Muscle of arm (tissue), 14 donors: ENCODE measurements around the gene PAK1. TPM values are rescaled to one million over a fixed set of nuclear protein-coding genes. Genes with fewer than 3 reads are reported as not detected.
"Not testable (repeated sequence)": the region's sequence is repeated elsewhere in the genome, so short reads cannot be mapped to it uniquely, and the experiment has no call there.

Experiments used
- DNase-seq: peaks from one replicate; pipeline ENCODE4 v3.0.0-alpha.2; 2013
- long read RNA-seq, 11 donors: transcript quantifications; one replicate each; lab custom pipeline, GENCODE V29; 2026
- polyA plus RNA-seq, 12 donors: library from polyadenylated mRNA; unstranded; fragments of 120-200 nt; gene quantifications; one replicate each; pipeline ENCODE4 v1.2.1, GENCODE V29; 2013; ENCODE audit not compliant: insufficient read length in 12 of 12

The PAK1 gene
- 100 to 1,000 TPM in 6 of 12 donors, 10 to 100 TPM in 5, not detected in 1; 65.3 to 136 (median 106) TPM for polyA plus RNA-seq
- long read RNA-seq, donor 1, transcript PAK1-202 (15 exons, 3,737 nt), result major isoform, 5 of 54 reads
- long read RNA-seq, donor 1, partial matches to known transcripts, result 46 of 54 reads
- long read RNA-seq, donor 1, other reads (novel, unspliced or antisense), result 0 of 54 reads
- long read RNA-seq, donor 2, partial matches to known transcripts, result 24 of 41 reads
- long read RNA-seq, donor 2, other reads (novel, unspliced or antisense), result 14 of 41 reads
- long read RNA-seq, donor 3, partial matches to known transcripts, result 5 of 15 reads
- long read RNA-seq, donor 3, other reads (novel, unspliced or antisense), result 6 of 15 reads
- long read RNA-seq, donor 4, partial matches to known transcripts, result 8 of 18 reads
- long read RNA-seq, donor 4, other reads (novel, unspliced or antisense), result 7 of 18 reads
- long read RNA-seq, donor 5, result 0 reads
- long read RNA-seq, donor 6, partial matches to known transcripts, result 0 of 2 reads
- long read RNA-seq, donor 6, other reads (novel, unspliced or antisense), result 0 of 2 reads
- long read RNA-seq, donor 7, partial matches to known transcripts, result 18 of 18 reads
- long read RNA-seq, donor 7, other reads (novel, unspliced or antisense), result 0 of 18 reads
- long read RNA-seq, donor 8, partial matches to known transcripts, result 20 of 34 reads
- long read RNA-seq, donor 8, other reads (novel, unspliced or antisense), result 11 of 34 reads
- long read RNA-seq, donor 9, partial matches to known transcripts, result 7 of 8 reads
- long read RNA-seq, donor 9, other reads (novel, unspliced or antisense), result 0 of 8 reads
- long read RNA-seq, donor 10, partial matches to known transcripts, result 15 of 30 reads
- long read RNA-seq, donor 10, other reads (novel, unspliced or antisense), result 12 of 30 reads
- long read RNA-seq, donor 11, partial matches to known transcripts, result 8 of 17 reads
- long read RNA-seq, donor 11, other reads (novel, unspliced or antisense), result 7 of 17 reads

DNA sequence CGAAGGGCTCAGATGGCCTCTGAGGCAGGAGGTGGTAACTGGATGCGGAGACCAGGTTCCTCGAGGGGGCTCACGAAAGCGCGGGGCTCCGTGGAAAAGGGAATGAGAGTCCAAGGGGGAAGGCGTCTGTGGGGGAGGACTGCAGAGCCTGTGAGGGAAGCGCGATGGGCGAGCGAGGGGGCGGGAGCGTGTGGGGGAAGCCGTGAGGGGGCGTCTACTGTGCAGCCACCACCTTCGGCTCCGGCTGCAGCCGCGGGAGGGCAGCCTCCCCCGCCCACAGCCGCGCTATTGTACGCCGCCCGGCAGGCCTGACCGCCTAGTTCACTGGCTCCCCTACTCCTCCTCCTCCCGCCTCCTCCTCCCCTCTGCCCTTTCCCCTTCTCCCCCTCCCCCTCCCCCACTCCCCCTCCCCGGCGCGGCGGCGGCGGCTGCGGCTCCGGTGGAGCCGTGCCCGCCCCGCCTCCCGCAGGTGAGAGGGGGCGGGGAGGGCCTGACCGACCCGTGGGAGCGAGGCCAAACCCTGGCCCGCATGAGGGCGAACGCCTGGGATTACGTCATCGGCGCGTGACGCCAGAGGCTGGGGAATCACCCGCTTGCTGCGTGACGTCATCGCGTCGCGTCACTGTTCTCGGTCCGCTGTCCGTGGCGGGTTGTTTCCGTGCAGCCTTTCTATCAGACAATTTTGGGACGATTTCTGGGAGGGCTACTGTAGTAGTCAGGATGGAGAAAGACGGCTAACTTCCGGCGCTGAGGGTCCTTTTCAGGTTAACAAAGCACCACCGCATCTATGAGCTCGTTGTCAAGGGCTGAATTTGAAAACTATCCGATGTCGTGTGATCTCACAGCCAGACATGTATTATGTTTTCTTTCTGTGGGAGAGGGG lies at the start of gene PAK1:
TSS of gene PAK1 (minus strand) at position 294 of the 883 bp plus-strand sequence. CDS start 81,574 bp downstream, outside the sequence.
- DNase-seq, result peak; percentile 85

DNA sequence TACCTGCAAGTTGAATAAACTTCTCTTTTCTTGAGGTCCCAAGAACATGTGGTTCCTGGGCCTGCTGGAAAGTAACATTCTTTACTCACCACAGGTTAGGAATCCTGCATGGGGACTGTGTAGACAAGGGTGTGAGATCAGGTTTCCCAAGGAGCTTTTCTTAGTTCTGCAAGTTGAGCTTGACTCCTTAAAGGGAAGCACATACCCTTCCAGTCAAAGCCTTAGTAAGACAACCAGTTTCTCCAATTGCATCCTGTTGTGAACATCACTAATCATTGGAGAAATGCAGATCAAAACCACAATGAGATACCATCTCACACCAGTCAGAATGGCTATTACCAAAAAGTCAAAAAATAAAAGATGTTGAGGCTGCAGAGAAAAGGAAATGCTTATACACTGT lies 48.3 kb upstream of the PAK1 start:
- no peak for DNase-seq

GRCh38 chr11:77519847-77520246 lies 46.0 kb upstream of the PAK1 start:
- DNase-seq, result no peak

- DNase-seq, result no peak
Observed at GRCh38 chr11:77518471-77518870, 44.6 kb upstream of the PAK1 start.

DNA sequence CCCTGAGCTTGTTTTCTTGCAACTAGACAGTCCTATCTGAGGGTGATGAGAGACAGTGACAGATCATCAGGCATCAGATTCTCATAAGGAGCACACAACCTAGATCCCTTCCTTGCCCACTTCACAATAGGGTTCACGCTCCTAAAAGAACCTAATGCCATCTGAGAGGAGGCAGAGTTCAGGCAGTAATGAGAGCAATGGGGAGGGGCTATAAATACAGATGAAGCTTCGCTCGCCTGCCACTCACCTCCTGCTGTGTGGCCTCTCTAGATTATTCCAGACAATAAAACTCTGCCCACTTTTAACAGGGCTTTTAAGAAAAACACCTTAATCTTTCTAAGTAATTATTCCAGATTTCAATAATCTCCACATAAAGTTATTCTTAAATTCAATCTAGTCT lies 43.9 kb upstream of the PAK1 start:
- no peak for DNase-seq

DNA sequence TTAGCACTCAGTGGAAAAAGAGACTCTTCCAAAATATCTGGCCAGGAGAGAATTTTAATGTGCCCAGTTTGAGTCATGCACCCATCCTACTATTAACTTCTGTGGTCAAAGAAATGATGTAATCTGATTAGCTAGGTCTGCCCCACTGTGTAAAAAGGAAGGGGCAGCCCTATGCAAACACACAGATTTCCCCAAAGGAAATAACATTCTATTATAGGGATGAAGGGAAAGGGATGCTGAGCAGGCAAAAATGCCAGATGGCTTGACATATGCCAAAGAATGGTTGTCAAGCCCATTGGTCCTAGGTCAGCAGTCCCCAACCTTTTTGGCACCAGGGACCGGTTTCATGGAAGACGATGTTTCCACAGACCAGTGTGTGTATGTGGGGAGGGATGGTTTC lies 43.3 kb upstream of the PAK1 start:
- DNase-seq, result no peak

DNA sequence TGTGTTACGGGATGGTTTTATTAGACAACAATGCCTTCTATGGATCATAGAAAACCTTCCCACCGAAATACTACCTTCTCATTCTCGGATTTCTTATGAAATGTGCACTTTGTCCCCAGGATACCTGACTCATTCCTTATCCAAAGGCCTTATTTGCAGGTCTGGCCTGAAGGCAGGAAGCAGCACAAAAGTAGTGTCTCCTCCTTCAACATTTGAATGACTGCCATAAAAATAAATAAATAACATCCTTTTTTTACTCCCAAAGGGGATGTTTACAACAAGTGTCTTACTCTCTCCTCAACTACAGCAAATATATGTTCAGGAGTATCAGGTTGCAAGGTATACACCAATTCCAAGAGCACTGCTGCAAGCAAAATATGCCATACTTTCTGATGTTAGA lies 41.6 kb upstream of the PAK1 start:
- DNase-seq, result no peak

GRCh38 chr11:77515063-77515462 lies 41.2 kb upstream of the PAK1 start:
- no peak for DNase-seq

DNA sequence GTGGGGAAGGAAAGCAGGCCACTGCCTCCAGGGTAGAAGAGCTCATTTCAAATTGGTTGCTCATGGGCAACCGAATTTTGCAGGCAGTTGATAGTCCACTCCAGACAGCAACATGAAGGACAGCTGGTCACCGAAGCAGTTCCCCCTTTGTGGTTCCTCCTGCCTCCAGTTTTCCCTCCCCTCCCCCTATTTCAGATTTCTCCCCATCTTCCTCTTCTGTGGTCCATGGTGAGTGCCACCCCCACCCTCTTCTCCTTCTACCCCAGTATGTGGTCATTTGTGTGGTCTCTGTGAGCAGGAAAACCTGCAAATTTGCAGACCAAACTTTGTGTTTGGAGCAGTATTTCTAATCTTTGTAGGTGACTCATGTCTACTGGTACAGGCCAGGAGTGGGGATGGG lies 38.2 kb upstream of the PAK1 start:
- no peak for DNase-seq

- no peak for DNase-seq
Observed at GRCh38 chr11:77510851-77511250, 37.0 kb upstream of the PAK1 start.

DNA sequence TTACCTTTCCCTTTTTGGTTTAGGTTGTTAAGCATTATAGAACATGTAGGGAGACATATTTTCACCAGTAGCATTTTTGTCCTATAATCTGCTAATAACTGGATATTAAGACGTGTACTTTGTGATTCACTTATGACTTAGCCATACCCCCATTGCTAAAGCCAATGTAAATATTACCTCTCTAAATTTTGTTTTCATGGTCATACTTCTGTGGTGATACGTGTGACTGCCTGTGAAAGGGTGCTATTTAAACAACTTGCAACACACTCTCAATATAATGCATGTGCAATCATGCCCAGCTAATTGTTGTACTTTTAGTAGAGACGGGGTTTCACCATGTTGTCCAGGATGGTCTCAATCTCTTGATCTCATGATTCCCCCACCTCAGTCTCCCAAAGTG lies 36.2 kb upstream of the PAK1 start:
- no peak for DNase-seq

DNA sequence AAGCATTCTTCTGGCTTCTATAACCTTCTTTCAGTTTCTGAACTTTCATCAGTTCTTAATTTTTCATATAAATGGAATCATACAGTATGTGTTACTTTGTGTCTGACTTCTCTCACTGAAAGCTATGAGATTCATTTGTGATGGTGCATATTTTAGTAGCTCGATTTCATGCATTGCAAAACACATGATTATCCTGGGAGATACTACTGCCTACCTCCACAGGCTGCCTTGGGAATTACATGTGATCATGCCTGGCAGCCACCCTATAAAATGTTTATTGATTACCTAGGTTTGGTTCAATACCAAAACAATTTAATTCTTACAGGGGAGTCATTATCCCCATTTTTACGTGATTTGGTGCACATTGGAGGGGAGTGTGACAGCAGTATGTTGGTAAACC lies 34.1 kb upstream of the PAK1 start:
- no peak for DNase-seq

DNA sequence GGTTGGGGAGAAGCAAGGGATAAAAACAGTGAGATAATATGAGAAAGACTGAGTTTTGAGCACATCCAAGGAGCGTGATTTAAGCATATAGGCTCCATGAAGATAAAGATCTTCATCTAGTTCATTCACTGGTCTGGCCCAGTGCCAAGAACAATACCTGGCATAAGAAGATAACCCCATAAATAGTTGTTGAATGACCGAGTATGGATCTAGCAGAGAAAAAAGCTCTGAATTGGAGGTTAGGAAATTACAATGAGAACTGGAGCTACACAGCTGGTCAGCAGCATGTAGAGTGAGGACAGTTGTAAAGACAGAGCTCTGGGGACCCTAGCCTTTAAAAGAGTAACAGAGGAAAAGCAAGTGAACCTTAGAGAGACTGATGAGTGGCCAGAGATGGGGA lies 33.0 kb upstream of the PAK1 start:
- DNase-seq, result no peak

- DNase-seq, result no peak
Observed at GRCh38 chr11:77505956-77506355, 32.1 kb upstream of the PAK1 start.

- DNase-seq, result peak; percentile 15
Observed at GRCh38 chr11:77503006-77503405, 29.1 kb upstream of the PAK1 start.

GRCh38 chr11:77502346-77502905 lies 28.5 kb upstream of the PAK1 start:
- peak; percentile 18 for DNase-seq

DNA sequence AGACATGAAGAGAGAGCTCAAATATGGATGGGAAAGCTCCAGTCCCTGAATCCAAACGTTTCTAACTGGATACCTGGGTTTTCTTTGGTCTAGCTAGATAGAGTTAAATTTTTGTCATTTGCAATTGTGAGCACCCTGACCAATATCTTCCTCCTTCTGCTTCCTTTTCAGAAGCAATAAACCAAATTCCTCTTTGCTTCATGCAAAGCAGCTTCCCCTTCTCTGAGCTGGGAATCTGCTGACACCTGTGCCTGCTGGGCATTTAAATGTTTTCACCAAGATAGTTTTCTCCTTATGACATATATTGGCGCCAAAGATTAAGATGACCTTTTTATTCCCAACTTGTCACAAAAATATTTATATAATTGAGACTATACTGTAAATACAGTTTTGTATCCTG lies 27.9 kb upstream of the PAK1 start:
- no peak for DNase-seq

DNA sequence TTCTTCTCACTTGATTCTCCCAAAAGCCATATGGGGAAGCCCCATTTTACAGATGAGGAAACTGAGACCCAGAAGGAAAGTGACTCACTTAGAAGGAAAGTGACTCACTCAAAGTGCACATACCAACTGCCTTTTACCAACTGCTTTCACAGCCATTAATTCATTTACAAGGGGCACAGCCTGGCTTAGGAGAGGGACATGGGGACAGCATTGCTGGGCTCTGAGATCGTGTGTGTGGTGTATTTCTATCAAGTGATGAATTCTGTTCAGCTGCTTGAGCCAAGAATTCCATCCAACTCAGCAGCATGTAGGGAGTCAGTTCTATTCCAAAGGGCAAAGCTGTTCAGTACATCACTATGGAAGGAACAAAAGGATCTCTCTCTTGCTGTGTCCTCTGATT lies 23.5 kb upstream of the PAK1 start:
- peak; percentile 11 for DNase-seq

DNA sequence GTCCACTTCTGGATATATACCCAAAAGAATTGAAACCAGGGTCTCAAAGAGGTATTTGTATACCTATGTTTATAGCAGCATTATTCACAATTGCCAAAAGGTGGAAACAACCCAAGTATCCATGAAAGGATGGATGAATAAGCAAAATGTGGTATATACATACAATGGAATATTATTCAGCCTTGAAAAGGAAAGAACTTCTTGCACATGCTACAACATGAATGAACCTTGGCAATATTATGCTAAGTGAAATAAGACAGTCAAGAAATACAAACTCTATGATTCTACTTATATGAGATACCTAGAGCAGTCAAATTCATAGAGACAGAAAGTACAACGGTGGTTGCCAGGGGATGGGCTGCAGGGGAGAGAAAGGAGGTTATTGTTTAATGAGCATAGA lies 21.6 kb upstream of the PAK1 start:
- DNase-seq, result no peak

GRCh38 chr11:77490035-77490434 lies 16.1 kb upstream of the PAK1 start:
- DNase-seq, result not testable (repeated sequence)

- DNase-seq, result no peak
Observed at GRCh38 chr11:77487790-77488189, 13.9 kb upstream of the PAK1 start.
